ENCODE data around the gene SIPA1L2.
A peak's percentile ranks its signal among the peaks of the same experiment; 100 is the strongest.

The SIPA1L2 gene, protein sequence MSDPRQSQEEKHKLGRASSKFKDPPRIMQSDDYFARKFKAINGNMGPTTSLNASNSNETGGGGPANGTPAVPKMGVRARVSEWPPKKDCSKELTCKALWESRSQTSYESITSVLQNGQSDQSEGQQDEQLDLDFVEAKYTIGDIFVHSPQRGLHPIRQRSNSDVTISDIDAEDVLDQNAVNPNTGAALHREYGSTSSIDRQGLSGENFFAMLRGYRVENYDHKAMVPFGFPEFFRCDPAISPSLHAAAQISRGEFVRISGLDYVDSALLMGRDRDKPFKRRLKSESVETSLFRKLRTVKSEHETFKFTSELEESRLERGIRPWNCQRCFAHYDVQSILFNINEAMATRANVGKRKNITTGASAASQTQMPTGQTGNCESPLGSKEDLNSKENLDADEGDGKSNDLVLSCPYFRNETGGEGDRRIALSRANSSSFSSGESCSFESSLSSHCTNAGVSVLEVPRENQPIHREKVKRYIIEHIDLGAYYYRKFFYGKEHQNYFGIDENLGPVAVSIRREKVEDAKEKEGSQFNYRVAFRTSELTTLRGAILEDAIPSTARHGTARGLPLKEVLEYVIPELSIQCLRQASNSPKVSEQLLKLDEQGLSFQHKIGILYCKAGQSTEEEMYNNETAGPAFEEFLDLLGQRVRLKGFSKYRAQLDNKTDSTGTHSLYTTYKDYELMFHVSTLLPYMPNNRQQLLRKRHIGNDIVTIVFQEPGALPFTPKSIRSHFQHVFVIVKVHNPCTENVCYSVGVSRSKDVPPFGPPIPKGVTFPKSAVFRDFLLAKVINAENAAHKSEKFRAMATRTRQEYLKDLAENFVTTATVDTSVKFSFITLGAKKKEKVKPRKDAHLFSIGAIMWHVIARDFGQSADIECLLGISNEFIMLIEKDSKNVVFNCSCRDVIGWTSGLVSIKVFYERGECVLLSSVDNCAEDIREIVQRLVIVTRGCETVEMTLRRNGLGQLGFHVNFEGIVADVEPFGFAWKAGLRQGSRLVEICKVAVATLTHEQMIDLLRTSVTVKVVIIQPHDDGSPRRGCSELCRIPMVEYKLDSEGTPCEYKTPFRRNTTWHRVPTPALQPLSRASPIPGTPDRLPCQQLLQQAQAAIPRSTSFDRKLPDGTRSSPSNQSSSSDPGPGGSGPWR (N-terminal part only)

DNA sequence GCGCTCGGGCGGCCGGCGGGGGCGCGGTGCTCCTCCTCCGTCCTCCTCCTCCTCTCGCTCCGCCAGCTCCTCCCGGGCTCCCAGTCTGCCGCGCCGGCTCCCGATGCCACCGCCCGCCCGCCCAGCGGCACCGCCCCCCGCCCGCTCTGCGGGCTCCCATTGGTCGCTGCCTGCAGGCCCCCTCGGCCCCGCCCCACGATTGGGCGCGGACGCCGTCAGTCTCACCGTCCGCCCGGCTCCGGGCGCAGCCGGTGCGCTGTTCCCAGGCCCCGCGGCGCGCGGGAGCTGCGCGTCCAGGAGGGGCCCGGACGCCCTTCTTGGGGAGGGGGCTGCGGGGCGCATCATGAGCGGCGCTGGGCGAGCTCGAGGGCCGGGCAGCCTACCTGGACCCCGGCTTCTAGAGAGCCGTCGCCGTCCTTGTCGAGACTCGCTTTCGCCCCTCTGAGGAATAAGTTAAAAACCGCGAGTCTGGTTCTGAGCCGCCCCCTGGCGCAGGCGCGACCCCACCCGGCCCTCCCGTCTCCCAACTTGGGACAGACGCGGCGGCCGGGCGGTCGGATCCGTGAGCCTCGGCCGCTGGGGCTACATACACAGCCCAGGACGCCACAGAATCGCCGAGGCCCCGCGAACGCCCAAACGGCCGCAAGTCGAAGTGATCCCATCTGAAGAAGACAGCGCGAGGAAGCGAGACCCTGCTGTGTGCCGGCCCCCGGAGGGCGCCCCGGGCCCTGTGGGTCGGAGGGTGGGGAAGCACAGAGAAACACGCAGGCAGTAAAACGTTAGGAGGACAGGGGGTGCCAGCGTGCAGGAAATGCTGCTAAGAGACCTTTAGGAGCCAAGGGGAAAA, at the start of gene SIPA1L2:
TSS of gene SIPA1L2 (minus strand) at position 87 of the 847 bp plus-strand sequence. CDS start 114,794 bp downstream, outside the sequence.
- peak; percentile 77 for DNase-seq (ENCODE audit: low spot score)

DNA sequence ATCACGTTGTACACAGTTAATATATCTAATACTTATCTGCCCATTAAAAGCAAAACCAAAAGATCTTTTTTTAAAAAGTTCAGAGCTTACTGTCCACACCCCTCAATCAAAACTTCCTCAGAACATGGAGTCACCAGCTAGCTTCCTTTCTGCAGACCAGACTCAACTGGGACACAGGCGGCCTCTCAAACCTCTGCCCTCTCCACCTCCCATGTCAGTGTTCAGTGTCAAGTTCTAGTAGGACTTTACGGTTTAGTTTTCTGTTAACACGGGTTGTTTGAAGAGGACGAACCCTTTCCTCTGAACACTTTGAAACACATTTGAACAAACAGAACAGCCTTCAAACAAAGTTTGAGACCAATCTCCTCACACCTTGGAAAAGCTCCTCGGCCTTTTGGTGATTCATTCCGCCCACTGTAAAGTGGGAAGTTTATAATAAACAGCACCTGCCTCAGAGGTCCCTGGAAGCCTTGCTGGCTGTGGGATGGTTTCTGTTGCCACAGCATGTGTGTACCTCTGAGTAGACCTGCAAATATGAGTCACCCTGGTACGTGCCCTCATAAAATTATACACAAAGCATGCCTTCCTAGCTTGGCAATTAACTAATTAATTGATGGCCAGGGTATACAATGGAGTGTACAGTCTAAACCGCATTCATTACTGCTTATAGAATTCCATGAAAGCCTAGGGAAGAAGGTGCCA, 48.4 kb upstream of the SIPA1L2 start:
- DNase-seq (ENCODE audit: low spot score): no peak

DNA sequence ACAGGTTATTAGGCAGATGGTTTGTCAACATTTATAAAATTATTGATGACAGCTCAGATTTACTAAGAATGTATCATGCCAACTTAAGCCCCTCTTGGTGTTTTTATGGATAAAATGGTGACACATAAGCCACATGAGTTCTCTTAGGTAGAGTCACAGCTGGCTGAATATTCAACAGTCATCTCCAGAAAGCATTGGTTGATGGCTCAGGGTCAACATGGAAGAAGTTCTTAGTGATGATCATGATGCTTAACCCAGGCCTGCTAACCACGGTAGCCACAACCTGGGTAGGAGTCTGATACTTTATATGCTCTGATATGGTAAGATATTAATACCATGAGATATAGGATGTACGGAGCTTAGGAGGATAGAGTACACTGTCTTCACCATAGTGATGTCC, 46.4 kb upstream of the SIPA1L2 start:
- no peak for DNase-seq (ENCODE audit: low spot score)

DNA sequence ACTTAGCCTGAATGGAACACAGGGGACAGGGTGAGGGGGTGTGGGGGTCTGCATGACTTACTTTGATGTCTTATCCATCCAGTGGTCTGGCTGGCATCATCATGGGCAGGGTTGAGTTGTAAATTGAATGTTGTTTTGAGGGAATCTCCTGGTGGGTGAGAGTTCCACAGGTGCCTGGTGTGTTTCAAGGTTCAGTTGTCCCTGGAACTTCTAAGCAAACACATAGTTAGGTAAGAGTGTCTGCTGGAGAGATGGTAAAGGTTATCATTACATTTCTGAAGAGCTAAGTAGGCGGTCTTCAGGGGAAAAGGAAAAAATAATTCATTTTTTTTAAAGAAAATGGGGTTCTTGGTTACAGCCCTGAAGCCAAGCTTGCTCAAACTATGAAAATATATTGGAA, 46.0 kb upstream of the SIPA1L2 start:
- no peak for DNase-seq (ENCODE audit: low spot score)

DNA sequence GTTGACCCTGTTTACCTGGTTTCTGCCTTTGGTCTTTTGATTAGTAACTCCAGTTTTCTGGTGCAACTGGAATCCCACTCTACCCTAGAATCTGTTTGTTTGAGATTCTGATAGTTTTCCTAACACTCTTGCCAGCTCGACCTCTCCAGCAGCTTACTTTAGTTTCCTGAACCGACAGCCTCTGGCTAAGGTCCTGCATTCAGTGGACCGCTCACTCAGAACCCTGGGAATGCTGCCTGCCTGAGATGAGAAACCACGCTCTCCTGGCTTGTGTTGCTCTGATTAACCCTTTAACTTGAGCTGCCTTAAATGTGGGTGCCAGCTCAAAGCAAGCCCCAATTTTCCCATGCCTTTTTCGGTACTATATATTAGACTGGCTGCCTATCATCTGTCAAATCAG, 45.3 kb upstream of the SIPA1L2 start:
- no peak for DNase-seq (ENCODE audit: low spot score)

DNA sequence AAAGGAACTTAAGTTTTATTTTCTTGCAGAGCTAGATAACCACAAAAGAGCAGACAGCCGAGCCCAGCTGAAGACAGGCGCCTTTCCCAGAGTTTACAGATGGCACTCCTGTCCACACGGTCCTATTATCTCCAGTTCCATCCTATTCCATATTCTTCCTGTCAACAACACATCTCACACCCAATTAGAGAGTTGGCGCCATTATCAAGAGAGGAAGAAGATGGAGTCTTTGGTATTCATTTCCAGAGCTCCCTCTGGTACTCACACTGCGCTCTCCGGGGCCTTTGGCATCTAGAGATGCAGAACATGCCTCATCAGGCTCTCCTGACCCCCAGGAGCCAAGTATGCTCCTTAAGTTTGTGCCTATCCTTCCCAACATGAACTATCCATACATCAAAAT, 43.3 kb upstream of the SIPA1L2 start:
- DNase-seq (ENCODE audit: low spot score): no peak

DNA sequence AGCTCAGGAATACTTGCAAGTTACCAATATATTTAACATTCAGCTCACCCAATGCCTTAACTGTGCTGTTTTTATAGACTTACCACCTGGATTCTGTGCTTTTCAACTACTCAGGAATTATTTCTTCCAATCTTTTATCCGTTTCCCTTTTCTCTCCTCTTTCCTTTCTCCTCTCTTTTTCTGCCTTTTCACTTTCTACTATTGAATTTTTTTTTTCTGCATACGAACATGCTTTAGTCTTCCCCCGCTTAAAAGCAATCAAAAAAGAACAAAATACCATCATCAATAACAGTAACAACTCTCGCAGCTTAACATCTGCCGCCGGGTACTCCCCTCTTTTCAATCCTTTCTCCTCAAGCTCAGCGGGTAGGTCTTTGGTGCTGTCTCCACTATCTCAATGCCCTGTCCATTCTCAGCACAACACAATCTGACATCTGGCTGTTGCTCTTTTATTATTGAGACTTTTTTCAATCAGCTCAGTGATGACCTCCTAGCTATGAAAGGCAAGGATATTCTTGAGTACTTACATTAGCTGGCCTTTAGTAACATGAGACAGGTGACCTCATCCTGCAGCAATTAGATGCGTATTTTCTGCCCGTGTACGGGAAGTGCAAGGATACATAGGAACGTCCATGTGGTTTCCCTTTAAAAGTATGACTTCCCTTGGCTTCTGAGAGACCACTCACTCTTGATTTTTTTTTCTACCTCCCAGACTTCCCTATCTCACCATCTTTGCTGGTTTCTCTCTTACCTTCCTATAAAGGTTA, 40.2 kb upstream of the SIPA1L2 start:
- no peak for DNase-seq (ENCODE audit: low spot score)

DNA sequence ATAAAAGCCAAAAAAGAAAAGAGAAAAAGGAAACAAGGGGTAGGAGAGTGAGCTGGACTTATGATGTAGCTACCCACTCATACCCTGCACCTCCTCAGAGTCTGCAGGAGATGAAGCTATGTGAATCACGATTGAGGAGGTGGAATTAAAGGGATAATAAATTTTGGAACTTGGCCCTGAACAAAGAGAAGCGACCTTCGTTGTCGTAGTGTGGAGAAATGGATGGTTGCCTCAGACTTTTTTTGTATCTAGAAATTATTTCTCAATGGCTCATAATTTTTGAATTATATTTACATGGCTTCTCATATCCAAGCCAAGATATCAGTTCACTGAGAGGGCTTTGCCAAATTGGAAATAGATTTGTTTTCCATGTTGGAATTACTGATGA, 37.8 kb upstream of the SIPA1L2 start:
- no peak for DNase-seq (ENCODE audit: low spot score)

DNA sequence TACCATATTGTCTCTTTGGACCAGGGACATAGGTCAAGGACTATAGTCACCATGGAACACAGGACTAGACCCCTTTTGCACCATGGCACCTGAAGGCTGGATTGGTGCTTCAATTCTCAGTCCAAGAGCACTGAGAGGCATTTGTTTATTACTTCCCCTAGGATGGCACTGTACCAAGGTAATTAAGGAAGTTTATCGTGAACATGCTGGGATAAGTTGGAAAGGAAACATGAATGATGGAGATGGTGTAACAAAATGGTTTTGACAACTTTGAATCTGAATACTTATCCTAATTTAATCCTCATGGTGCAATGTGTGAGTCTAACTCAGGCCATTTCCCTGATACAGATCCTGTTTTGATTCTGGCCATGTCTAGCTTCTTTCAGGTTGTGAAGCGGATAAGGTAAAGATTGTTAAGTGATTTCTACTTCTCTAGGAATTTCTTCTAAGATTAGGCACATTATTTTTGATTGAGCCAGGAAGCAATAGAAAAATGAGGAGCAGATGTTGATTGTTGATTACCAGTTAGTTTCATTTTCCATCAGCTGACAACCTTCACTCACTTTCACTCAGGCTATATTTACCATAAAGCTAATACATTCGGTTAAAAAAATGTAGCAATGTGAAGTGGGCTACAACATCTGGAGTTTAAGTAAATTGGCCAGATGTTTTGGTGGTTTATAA, 37.3 kb upstream of the SIPA1L2 start:
- no peak for DNase-seq (ENCODE audit: low spot score)

DNA sequence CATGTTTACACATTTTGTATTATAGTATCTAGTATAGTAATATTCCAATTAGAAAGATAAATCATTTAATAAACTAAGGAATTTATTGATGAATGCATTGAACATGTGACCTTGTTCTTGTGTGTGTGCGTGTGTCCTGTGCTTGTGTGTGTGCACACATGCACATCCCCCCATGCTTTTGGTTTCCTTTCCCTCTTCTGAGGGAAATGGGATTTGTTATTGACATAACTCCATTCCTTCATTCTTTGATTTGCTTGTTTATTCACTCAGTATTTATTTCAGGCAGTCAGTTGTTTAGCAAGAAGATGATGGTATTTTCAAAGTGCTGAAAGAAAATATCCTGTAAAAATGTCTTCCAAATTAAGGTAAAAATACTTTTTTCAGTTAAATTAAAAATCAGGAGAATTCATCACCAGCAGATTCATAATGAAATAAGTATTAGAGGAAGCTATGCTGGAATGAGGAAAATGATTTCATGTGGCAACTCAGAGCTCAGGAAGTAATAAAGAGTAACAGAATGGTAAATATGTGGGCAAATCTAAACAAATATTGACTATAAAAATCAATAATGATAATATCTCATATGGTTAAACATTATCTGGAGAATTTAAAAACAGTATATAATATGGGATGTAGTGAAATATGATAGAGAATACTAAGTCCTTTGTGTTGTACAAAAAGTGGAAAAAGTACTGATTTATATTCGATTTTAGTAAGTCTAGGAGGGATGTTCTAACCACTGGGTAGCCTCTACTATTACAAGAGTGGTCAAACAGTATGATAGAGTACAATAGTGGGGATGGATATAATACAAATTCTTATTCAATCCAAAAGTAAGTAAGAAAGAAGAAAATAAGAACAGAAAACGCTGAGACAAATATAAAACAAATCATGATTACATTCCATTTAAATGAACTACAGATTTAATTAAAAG, 35.2 kb upstream of the SIPA1L2 start:
- DNase-seq (ENCODE audit: low spot score): no peak

DNA sequence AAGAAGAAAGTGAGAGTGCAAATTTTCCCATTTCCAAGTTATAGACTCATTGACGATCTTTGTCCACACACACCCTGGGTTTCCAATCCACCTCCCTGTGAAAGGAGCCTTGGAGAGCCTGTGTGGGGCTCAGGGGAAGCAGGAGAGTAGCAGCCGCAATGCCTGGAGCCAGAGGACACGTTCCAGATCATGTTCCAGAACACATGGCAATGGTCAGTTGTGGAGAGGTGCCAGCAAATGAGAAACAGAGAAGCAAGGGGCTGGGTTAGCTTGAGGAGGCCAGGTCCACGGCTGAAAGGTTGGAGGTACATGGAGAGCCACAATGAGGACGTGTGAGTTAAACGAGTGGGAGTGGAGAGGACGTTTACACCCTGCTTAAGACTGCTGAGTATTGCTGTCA, 33.0 kb upstream of the SIPA1L2 start:
- DNase-seq (ENCODE audit: low spot score): no peak

DNA sequence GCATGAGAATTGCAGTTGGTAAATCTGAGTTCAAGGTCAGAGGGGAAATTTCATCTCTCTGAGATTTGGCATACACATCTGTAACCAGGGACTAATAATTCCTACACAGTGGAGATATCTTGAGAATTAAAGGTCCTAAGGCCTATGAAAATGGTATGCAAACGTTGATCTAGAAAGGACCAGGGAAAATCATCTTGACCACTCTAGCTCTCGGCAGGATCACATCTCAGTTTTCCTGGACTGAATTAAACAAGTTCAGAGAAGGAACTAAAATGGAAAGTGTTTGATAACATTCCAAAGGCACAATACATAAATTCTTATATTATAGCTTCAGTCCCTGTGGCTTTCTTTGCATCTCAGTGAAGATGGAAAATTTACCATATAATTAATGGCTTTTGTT, 28.5 kb upstream of the SIPA1L2 start:
- DNase-seq (ENCODE audit: low spot score): no peak

DNA sequence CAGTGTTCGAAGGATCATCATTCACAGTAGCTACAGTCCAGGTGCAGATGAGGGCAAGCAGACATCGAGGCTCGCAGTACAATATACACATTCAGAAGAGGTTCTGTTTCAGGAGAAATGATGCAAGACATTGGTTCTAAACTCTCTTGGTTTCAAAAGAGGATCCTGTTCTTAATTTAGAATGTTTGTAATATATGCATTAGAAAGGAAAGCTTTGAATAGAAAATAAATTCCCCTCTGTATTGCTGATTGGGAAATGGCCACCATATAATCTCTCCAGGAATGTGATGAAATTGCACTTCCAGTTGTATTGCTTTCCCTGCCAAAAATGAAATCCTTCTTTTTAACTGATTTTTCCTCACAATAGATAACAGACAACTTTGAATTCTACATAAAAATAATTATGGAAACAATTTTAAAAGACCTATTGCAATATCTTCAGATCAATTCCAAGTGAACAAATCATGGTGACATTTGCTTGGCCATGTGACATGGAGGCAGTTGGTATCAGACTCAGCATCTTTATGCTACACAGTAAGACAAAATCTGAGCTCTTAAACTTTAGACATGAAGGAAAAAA, 27.6 kb upstream of the SIPA1L2 start:
- no peak for DNase-seq (ENCODE audit: low spot score)

DNA sequence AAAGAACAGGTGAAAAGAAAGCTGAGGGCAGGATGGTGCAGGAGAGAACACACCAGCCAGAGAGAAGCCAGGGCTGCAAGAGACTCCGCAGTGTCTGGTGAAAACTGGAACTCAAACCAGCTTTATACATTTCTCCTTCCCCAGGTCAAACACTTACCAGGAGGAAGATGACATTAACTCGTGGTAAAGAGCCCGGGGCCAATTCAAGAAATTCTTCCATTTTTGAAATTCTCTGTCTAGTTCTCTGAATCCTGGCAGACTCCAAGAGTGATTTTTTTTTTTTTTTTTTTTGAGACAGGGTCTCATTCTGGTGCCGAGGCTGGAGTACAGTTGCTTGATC, 25.8 kb upstream of the SIPA1L2 start:
- no peak for DNase-seq (ENCODE audit: low spot score)

DNA sequence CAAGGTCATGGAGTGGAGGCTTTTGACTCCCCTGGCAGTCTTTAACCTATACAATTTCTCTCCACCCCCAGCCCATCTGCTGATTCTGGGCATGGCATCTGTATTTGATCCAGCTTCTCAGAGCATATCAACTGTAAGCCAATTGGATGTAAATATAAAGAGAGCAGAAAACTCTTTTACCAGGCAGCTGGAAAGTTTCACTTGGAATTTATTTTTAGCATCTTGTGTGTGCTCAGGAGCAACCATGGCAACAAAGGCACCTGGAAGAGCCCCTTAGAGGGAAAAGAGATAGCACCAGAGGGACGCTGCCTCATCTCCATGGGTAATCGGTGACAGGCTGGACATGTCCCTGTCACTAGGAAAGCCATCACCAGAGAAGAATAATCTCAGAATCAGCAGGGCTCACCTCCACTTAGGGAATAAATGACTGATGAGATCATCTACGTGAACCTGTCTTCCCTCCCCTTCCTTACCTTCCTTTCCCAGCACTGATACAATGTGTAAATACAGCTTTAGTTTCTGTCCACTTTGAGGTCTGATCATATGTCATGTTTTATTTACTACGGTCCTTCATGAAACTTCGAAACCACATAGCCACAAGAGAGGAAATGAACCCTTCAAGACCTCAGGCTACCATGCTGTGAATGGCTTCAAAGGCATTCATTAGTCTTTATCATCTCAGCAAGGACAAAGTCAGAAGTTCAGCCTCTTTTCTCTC, 25.3 kb upstream of the SIPA1L2 start:
- no peak for DNase-seq (ENCODE audit: low spot score)

DNA sequence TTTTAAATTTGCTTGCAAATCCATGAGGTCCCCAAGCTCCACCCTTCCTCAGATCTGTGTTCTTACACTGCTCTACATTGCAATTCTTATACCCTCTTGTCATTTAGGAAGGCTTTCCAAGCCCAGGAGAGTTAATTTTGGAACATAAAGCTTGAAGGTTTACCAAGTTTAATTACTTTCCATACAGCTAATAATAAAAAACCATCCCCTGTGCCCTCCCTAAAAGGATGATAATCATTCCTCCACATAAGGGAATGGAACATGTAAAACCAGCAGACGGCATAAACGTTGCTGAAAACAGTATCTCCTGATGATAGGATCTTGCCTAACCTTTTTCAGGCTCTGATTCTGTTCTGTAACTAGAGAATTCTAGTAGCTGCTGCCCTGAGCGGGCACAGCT, 23.9 kb upstream of the SIPA1L2 start:
- DNase-seq (ENCODE audit: low spot score): no peak

DNA sequence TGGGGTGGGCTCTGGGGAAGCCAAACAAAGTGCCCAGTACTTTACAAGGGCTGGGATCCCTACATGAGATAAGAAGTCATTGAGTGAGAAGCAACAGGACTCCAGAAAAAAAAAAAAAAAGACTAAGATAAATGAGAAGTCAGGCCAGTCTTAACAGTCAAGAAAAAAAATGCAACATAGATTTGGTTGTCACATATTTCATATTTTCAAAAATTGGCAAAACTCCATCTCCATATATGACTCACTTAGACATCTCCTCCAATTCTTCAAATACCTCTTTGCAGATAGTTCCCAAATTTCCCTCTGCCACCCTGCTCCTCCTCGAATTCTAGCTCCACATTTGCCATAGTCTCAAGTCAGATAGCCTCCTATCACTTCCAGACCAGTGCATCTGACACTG, 20.9 kb upstream of the SIPA1L2 start:
- no peak for DNase-seq (ENCODE audit: low spot score)

DNA sequence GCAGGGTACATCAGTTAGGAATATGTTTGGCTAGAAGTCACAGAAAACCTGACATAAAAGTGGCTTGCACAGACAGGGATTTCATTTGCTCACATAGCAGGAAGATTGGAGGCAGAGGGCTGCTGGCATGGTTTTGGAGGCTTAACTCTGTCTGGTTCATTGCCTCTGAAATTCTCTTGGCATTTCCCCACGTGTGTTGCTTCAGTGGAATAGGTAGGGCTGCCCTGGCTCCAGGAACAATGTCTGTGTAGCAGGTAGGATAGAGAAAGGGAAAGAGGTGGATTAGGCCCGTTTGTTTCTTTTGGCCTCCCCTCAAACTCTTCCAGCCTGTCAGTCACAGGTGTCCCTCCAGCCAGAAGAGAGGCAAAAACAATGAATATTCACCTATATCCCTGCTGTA, 20.5 kb upstream of the SIPA1L2 start:
- no peak for DNase-seq (ENCODE audit: low spot score)

Data from hematopoietic multipotent progenitor cell treated with erythropoietin and hydrocortisone succinate and interleukin-3 and kit ligand, for 15 days (in vitro differentiated cells).